Fibroblast of lung (primary cell): ENCODE data around the gene HSPA2. TPM values are rescaled to one million over a fixed set of nuclear protein-coding genes. Genes with fewer than 3 reads are reported as not detected.

Experiments
- DNase-seq, 2 donors: peaks; one replicate each; pipeline versions ENCODE4 v3.0.0 to v3.0.0-alpha.2; 2010; ENCODE audit warnings: low read depth in 2 of 2
- H2AFZ ChIP-seq: 2 replicates; pipeline ENCODE4 v1.5.1; 2012; ENCODE audit warnings: low read length, control low read depth, inconsistent platforms
- H3K27ac ChIP-seq: 2 replicates; pipeline ENCODE4 v1.5.1; 2011; ENCODE audit warnings: low read length, control low read depth; ENCODE audit not compliant: insufficient read depth
- H3K27me3 ChIP-seq: 2 replicates; pipeline ENCODE4 v1.5.1; 2011; ENCODE audit warnings: mild to moderate bottlenecking, low read length; ENCODE audit not compliant: control insufficient read depth, insufficient read depth
- H3K36me3 ChIP-seq: 2 replicates; pipeline ENCODE4 v1.5.1; 2011; ENCODE audit warnings: low read length; ENCODE audit not compliant: control insufficient read depth, insufficient read depth
- H3K4me1 ChIP-seq: 2 replicates; pipeline ENCODE4 v1.5.1; 2011; ENCODE audit warnings: low read length; ENCODE audit not compliant: control insufficient read depth, insufficient read depth; ENCODE audit errors: extremely low read depth
- H3K4me2 ChIP-seq: 2 replicates; pipeline ENCODE4 v1.5.1; 2011; ENCODE audit warnings: low read length, control low read depth; ENCODE audit not compliant: insufficient read depth; ENCODE audit errors: extremely low read depth
- H3K4me3 ChIP-seq, 4 experiments: fragments of 200-600 bp in 1 of 4; sonication (generic) in 1 of 4; replicated peaks in 1 of 4; 2 replicates each; pipeline ENCODE4 v1.5.1; 2011 to 2016; ENCODE audit warnings: low read length in 4 of 4, low read depth in 3 of 4, mild to moderate bottlenecking in 3 of 4, control low read depth in 2 of 4, inconsistent platforms in 1 of 4, mixed read lengths in 1 of 4; ENCODE audit not compliant: insufficient read depth in 1 of 4; ENCODE audit errors: control extremely low read depth in 1 of 4
- H3K79me2 ChIP-seq: 2 replicates; pipeline ENCODE4 v1.5.1; 2012; ENCODE audit warnings: mild to moderate bottlenecking, low read length, inconsistent platforms; ENCODE audit not compliant: control insufficient read depth, insufficient read depth
- H3K9ac ChIP-seq: 2 replicates; pipeline ENCODE4 v1.5.1; 2011; ENCODE audit warnings: mild to moderate bottlenecking, low read length, control low read depth; ENCODE audit not compliant: insufficient read depth
- H3K9me3 ChIP-seq: 2 replicates; pipeline ENCODE4 v1.5.1; 2012; ENCODE audit warnings: low read depth, low read length; ENCODE audit not compliant: control insufficient read depth, insufficient read depth
- H4K20me1 ChIP-seq: 2 replicates; pipeline ENCODE4 v1.5.1; 2011; ENCODE audit warnings: low read length; ENCODE audit not compliant: control insufficient read depth, insufficient read depth; ENCODE audit errors: extremely low read depth
- EZH2 ChIP-seq: IDR thresholded peaks from 2 replicates; pipeline ENCODE4 v1.5.1; 2012; ENCODE audit warnings: low read length, control low read depth, mild to moderate bottlenecking; ENCODE audit errors: missing control alignments
- polyA plus RNA-seq, 2 donors: library from polyadenylated mRNA; depleted of rRNA in 1 of 2; stranded (reverse) in 1 of 2; unstranded in 1 of 2; fragments of >200 nt; gene quantifications; 2 replicates each; pipeline ENCODE4 v1.2.1, GENCODE V29; 2011 to 2012; ENCODE audit warnings: missing spikeins in 1 of 2
- total RNA-seq: library from RNA; depleted of rRNA; stranded (reverse); fragments of >200 nt; gene quantifications from 2 replicates; pipeline ENCODE4 v1.2.1, GENCODE V29; 2014
- TF ChIP-seq, protein P1 (sequence below), 2 donors: IDR thresholded peaks in 1 of 2; conservative IDR thresholded peaks in 1 of 2; 1 replicate in 1 of 2; 2 replicates in 1 of 2; pipeline ENCODE4 v1.5.1; 2011 to 2012; ENCODE audit warnings: low read length in 2 of 2, control low read depth in 1 of 2, inconsistent platforms in 1 of 2, low read depth in 1 of 2, mild to moderate bottlenecking in 1 of 2

The HSPA2 gene
- total and polyA plus RNA-seq, 2 donors (not counting 1 experiment from before 2014, with no cell fraction given) = 9.9 to 50.0 TPM

- H3K27me3 ChIP-seq = no peaks in the 10 kb centered on the region
- H4K20me1 ChIP-seq = peaks cover 12% of the 10 kb centered on the region
- peaks cover 54% of the 10 kb centered on the region for H3K79me2 ChIP-seq
- peak within 1 kb of the TSS; percentile 97 for H3K9ac ChIP-seq
- TF ChIP-seq EZH2 = no peak
- TF ChIP-seq, protein P1, sequence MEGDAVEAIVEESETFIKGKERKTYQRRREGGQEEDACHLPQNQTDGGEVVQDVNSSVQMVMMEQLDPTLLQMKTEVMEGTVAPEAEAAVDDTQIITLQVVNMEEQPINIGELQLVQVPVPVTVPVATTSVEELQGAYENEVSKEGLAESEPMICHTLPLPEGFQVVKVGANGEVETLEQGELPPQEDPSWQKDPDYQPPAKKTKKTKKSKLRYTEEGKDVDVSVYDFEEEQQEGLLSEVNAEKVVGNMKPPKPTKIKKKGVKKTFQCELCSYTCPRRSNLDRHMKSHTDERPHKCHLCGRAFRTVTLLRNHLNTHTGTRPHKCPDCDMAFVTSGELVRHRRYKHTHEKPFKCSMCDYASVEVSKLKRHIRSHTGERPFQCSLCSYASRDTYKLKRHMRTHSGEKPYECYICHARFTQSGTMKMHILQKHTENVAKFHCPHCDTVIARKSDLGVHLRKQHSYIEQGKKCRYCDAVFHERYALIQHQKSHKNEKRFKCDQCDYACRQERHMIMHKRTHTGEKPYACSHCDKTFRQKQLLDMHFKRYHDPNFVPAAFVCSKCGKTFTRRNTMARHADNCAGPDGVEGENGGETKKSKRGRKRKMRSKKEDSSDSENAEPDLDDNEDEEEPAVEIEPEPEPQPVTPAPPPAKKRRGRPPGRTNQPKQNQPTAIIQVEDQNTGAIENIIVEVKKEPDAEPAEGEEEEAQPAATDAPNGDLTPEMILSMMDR (conservative IDR thresholded peaks at IDR 0.05 in 1 of 2, IDR thresholded peaks at IDR 0.05 in 1 of 2; ENCODE audit: low read depth in 1 of 2, low read length in 2 of 2) = no peak
- H2AFZ ChIP-seq = peak within 1 kb of the TSS; percentile 76
- H3K4me1 ChIP-seq = peaks cover 13% of the 10 kb centered on the region
- no peaks in the 10 kb centered on the region for H3K9me3 ChIP-seq
- H3K27ac ChIP-seq = peak within 1 kb of the TSS; percentile 98
- DNase-seq = peak; percentile 92 to 94
- H3K4me3 ChIP-seq = peak within 1 kb of the TSS; percentile 73 to 92 (median 88)
- H3K4me2 ChIP-seq = peak within 1 kb of the TSS; percentile 92
- no peaks in the 10 kb centered on the region for H3K36me3 ChIP-seq
These were observed 36.9 kb upstream of the HSPA2 start, which contains the start of gene ZBTB25 for GRCh38 chr14:64503434-64504309. ZBTB25 (minus strand) TSS chr14:64503838; CDS start chr14:64490533, 13,305 bp downstream.

- H3K27me3 ChIP-seq = no peaks in the 10 kb centered on the region
- H3K36me3 ChIP-seq = no peaks in the 10 kb centered on the region
- H2AFZ ChIP-seq = no peak within 1 kb of the TSS
- peak within 1 kb of the TSS; percentile 92 for H3K4me2 ChIP-seq
- peak; percentile 85 to 91 for DNase-seq
- peak within 1 kb of the TSS; percentile 97 for H3K9ac ChIP-seq
- H3K9me3 ChIP-seq = no peaks in the 10 kb centered on the region
- peaks cover 13% of the 10 kb centered on the region for H3K4me1 ChIP-seq
- peaks cover 61% of the 10 kb centered on the region for H3K79me2 ChIP-seq
- H4K20me1 ChIP-seq = peaks cover 12% of the 10 kb centered on the region
- H3K4me3 ChIP-seq = peak within 1 kb of the TSS; percentile 73 to 90 (median 88)
- H3K27ac ChIP-seq = peak within 1 kb of the TSS; percentile 98
- TF ChIP-seq, protein P1 (conservative IDR thresholded peaks at IDR 0.05 in 1 of 2, IDR thresholded peaks at IDR 0.05 in 1 of 2; ENCODE audit: low read depth in 1 of 2, low read length in 2 of 2) = no peak
- no peak for TF ChIP-seq EZH2
These were observed 36.1 kb upstream of the HSPA2 start, which contains the start of gene ZBTB1 for GRCh38 chr14:64504310-64504896. ZBTB1 (plus strand) TSS chr14:64504770; CDS start chr14:64521505, 16,735 bp downstream.
